ENCODE measurements around the gene NAPSA.
"Not testable (repeated sequence)": the region's sequence is repeated elsewhere in the genome, so short reads cannot be mapped to it uniquely, and the experiment has no call there.

The NAPSA gene

DNA sequence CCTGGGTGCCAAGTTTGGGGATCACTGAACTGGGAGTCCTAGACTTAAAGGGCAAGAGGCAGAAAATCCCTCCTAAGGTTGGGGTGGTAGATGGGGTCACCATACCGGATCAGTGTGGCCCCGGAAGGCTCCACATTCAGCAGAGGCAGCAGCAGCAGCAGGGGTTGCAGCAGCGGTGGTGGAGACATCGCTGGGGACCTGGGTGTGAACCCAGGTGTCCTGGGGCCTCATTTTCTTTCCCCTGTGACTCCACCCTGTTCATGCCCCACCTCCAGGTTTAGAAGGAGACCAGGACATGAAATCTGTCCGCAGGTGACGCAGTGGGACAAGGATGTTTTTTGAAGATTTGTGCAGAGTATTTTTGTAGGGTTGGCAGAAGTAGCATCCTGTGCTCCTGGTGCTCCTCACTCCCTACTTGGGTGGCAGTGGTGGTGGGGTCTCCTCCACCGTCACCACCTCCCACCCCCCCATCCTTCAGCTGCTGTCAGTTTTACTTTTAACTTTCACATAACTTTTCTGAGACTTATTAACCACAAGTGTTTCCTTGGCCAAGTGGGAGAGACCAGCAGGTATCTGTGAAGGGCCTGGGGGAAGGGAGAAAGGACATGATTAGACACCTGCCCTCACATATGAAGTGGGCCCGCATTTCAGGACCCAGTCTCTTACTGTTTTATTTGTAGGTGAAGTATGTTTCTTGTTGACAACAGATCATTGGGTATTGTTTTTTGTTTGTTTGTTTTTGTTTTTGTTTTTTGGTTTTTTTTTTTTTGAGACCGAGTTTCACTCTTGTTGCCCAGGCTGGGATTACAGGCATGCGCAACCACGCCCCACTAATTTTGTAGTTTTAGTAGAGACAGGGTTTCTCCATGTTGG, at the start of gene NAPSA:
Gene NAPSA (minus strand): TSS at position 206 of the 873 bp plus-strand sequence. CDS start 18 bp downstream, at position 188.
- DNase-seq (ENCODE audit: low read depth in 4 of 4, low spot score in 1 of 4), result no peak

- no peak for DNase-seq (ENCODE audit: low read depth in 4 of 4, low spot score in 1 of 4)
These were observed 48.1 kb upstream of the NAPSA start for GRCh38 chr19:50413531-50413930.

DNA sequence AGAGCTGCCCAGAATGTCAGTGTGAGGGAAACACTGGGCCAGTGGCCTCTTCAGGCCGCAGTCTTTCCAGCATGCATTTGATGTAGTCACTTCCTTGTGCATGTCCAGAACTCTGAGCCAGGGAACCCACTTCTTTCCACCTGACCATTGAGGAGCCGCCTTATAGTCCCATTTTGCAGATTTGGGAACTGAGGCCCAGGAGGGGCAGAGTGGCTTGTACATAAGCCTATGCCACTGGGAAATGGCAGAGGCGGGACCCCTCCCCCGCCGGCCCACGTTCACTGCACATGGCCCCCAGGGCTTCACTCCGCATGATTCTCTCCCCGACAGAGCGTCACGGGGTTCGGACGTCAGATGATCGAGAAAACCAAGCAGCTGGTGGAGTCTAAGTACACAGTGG, 47.7 kb upstream of the NAPSA start:
- no peak for DNase-seq (ENCODE audit: low read depth in 4 of 4, low spot score in 1 of 4)

- no peak for DNase-seq (ENCODE audit: low read depth in 4 of 4, low spot score in 1 of 4)
These were observed 47.0 kb upstream of the NAPSA start for GRCh38 chr19:50412419-50412818.

GRCh38 chr19:50410109-50410508, 44.7 kb upstream of the NAPSA start:
- no peak for DNase-seq (ENCODE audit: low read depth in 4 of 4, low spot score in 1 of 4)

GRCh38 chr19:50409347-50409746, 43.9 kb upstream of the NAPSA start:
- no peak for DNase-seq (ENCODE audit: low read depth in 4 of 4, low spot score in 1 of 4)

DNA sequence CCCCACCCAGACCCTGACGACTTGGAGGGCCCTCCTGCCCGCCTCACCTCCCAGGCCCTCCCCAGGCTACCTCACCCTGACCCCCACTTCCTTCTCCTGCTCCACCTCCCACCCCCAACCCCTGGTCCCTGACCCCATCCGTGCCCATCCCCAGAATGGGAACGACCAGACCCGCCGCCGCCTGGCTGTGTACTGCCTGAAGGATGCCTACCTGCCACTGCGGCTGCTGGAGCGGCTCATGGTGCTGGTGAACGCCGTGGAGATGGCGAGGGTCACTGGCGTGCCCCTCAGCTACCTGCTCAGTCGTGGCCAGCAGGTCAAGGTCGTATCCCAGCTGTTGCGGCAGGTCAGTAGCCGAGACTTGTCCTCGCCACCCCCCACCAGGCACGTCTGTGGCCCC, 41.4 kb upstream of the NAPSA start:
- no peak for DNase-seq (ENCODE audit: low read depth in 4 of 4, low spot score in 1 of 4)

- no peak for DNase-seq (ENCODE audit: low read depth in 4 of 4, low spot score in 1 of 4)
These were observed 40.8 kb upstream of the NAPSA start for GRCh38 chr19:50406156-50406820.

GRCh38 chr19:50402544-50403301, 37.3 kb upstream of the NAPSA start:
- DNase-seq (ENCODE audit: low read depth in 4 of 4, low spot score in 1 of 4), result no peak

GRCh38 chr19:50401605-50402450, 36.4 kb upstream of the NAPSA start:
- no peak for DNase-seq (ENCODE audit: low read depth in 4 of 4, low spot score in 1 of 4)

- DNase-seq (ENCODE audit: low read depth in 4 of 4, low spot score in 1 of 4), result no peak
These were observed 33.9 kb upstream of the NAPSA start for GRCh38 chr19:50399368-50399745.

DNA sequence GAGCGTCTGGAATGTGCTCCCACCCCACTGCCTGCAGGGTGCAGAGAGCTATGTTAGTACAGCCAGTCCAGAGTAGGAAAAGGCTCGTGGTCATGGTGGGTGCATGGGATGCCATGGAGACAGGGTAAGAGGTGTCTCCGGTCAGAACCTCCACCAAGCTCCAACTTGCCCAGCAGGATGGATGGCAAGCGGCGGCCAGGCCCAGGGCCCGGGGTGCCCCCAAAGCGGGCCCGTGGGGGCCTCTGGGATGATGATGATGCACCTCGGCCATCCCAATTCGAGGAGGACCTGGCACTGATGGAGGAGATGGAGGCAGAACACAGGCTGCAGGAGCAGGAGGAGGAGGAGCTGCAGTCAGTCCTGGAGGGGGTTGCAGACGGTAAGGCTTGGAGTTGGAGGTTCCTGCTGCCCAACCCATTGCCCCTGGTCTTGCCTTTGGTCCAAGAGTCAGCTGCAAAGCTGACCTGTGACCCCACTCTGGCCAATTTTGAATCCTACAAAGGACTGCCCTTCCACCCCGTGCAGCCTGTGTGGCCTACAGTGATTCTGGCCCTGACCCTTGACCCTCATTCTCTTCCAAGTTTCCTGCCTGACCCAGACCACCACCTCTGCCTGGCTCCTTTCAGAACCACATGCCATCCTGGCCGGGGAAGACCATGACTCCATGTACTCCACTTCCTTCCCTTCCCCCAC, 33.4 kb upstream of the NAPSA start:
- DNase-seq (ENCODE audit: low read depth in 4 of 4, low spot score in 1 of 4), result no peak

DNA sequence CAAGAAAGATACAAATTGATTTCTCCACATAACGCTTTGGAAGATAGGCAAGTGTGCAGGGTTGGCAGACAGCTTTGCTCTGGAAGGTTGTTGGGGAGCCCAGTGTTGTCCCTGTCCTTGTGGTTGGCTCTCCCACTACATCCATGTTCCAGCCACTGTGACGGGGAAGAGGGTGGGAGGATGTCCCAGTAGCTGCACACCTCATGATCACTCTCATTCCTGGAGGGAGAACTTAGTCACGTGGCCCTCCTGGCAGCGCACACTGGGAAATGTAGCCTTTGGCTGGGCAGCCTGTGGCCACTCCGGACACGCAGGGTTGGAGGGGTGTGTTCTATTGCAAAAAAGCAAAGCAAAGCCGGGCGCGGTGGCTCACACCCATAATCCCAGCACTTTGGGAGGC, 28.6 kb upstream of the NAPSA start:
- DNase-seq (ENCODE audit: low read depth in 4 of 4, low spot score in 1 of 4), result no peak

DNA sequence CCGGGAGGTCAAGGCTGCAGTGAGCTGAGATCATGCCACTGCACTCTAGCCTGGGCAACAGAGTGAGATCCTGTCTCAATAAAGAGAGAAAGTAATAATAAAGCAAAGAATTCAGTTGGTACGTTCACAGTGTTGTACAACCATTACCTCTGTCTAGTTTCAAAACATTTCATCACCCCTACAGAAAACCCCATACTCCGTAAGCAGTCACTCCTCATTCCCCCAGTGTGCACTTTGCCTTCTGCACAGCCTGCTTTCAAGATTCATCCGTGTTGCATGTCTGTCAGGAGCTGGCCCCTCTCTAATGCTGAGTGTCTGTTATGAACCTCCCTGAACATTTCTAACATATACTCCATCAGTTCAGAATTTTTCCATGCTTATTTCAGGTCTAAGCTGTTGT, 28.1 kb upstream of the NAPSA start:
- no peak for DNase-seq (ENCODE audit: low read depth in 4 of 4, low spot score in 1 of 4)

DNA sequence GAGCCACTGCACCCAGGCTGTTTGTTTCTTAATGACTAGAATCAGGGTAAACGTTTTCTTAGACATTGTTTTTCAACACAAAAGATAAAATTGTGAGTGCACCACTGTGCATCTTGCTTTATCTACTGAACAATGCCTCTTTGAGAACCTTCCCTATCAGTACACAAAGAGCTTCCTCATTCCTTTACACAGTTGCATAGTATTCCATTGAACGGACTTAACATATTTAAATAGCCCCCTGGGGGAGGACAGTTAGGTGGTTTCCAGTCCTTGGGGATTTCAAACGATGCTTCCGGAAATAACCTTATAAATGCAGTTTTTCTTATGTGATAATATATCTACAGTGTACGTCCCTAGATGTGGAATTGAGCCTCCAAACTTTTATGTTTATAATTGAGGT, 27.3 kb upstream of the NAPSA start:
- no peak for DNase-seq (ENCODE audit: low read depth in 4 of 4, low spot score in 1 of 4)

DNA sequence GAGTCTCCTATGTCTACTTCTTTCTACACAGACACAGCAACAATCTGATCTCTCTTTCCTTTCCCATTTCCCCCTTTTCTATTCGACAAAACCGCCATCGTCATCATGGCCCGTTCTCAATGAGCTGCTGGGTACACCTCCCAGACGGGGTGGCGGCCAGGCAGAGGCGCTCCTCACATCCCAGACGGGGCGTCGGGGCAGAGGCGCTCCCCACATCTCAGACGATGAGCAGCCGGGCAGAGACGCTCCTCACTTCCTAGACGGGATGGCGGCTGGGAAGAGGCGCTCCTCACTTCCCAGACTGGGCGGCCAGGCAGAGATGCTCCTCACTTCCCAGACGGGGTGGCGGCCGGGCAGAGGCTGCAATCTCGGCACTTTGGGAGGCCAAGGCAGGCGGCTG, 25.5 kb upstream of the NAPSA start:
- not testable (repeated sequence) for DNase-seq (ENCODE audit: low read depth in 4 of 4, low spot score in 1 of 4)

DNA sequence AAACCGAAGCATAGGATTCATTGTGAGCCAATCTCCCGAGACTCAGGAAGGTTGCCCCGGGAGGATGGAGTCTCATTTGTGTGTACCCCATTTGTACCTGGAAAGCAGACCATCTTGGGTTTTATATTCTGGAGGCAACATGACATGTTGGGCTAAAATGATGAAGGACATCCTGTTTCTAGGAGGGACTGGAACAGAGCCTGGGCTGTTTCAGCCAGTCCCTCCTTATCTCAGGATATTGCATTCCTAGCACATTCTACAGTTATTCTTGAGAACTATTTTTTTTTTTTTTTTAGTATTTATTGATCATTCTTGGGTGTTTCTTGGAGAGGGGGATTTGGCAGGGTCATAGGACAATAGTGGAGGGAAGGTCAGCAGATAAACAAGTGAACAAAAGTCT, 24.9 kb upstream of the NAPSA start:
- DNase-seq (ENCODE audit: low read depth in 4 of 4, low spot score in 1 of 4), result not testable (repeated sequence)

DNA sequence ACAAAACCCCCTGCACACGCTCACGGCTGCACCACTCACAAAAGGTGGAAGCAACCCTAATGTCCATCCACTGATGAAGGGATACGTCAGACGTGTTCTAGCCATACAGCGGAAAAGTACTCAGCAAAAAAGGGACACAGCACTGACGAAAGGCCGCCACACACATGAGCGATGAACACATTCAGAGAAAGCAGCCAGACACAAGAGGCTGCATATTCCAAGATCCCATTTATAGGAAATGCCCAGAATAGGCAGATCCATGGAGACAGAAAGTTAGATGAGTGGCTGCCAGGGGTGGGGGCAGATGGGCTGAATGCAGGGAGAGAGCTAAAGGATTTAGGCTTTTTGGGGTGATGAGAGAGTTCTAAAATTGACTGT, 22.4 kb upstream of the NAPSA start:
- DNase-seq (ENCODE audit: low read depth in 4 of 4, low spot score in 1 of 4), result no peak

GRCh38 chr19:50387176-50387867, 21.9 kb upstream of the NAPSA start:
- DNase-seq (ENCODE audit: low read depth in 4 of 4, low spot score in 1 of 4), result no peak
